GM21576 (cell line): ENCODE measurements around the gene EIF4A2.
"Not testable (repeated sequence)": the region's sequence is repeated elsewhere in the genome, so short reads cannot be mapped to it uniquely, and the experiment has no call there.

Experiments used
- ATAC-seq: cut with Tn5 transposase; IDR thresholded peaks from one replicate; pipeline ENCODE4 v1.9.1; 2021; ENCODE audit warnings: mild to moderate bottlenecking, moderate library complexity; ENCODE audit not compliant: unreplicated experiment

The EIF4A2 gene

GRCh38 chr3:186818956-186819355 is 35.6 kb downstream of the EIF4A2 start:
- ATAC-seq = no peak

GRCh38 chr3:186821429-186822387 is 38.3 kb downstream of the EIF4A2 start:
- no peak for ATAC-seq

GRCh38 chr3:186822388-186822759 is 39.0 kb downstream of the EIF4A2 start:
- not testable (repeated sequence) for ATAC-seq

- no peak for ATAC-seq
Measured at GRCh38 chr3:186823386-186823785, 40.0 kb downstream of the EIF4A2 start.

GRCh38 chr3:186824430-186825139 is 41.2 kb downstream of the EIF4A2 start:
- ATAC-seq = no peak

GRCh38 chr3:186825294-186825821 is 42.0 kb downstream of the EIF4A2 start:
- no peak for ATAC-seq

GRCh38 chr3:186825872-186826409 is 42.6 kb downstream of the EIF4A2 start:
- ATAC-seq = no peak

GRCh38 chr3:186826410-186826975 is 43.1 kb downstream of the EIF4A2 start:
- ATAC-seq = no peak

- no peak for ATAC-seq
Measured at GRCh38 chr3:186826976-186827857, 43.8 kb downstream of the EIF4A2 start.

- no peak for ATAC-seq
Measured at GRCh38 chr3:186828340-186828739, 45.0 kb downstream of the EIF4A2 start.

- ATAC-seq = no peak
Measured at GRCh38 chr3:186831798-186832197, 48.4 kb downstream of the EIF4A2 start.

GRCh38 chr3:186832276-186832675 is 48.9 kb downstream of the EIF4A2 start:
- ATAC-seq = no peak
